GM18907 (cell line): ENCODE data around the gene DPYSL5.

Experiments
- ATAC-seq: cut with Tn5 transposase; IDR thresholded peaks from one replicate; pipeline ENCODE4 v1.9.1; 2021; ENCODE audit warnings: mild to moderate bottlenecking, moderate library complexity; ENCODE audit not compliant: unreplicated experiment

DPYSL5 gene

DNA sequence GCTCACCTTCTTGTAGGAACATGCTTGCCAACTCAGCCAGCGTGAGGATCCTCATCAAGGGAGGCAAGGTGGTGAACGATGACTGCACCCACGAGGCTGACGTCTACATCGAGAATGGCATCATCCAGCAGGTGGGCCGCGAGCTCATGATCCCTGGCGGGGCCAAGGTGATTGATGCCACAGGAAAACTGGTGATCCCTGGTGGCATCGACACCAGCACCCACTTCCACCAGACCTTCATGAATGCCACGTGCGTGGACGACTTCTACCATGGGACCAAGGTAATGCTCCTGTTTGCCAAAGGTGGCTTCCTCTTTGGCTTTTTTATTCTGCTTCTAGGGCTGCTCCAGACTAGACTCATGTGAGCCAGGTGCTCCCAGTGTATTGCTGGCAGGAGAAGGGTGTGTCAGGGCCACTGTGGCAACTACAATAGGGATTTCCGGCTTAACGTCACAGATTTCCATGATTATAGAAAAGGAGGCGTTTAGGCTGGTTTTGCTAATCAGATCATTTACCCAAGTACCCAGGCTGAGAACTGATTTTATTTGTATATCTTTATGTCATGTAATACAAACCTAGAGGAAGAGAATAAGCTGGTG, 50.6 kb downstream of the DPYSL5 start:
- no peak for ATAC-seq

DNA sequence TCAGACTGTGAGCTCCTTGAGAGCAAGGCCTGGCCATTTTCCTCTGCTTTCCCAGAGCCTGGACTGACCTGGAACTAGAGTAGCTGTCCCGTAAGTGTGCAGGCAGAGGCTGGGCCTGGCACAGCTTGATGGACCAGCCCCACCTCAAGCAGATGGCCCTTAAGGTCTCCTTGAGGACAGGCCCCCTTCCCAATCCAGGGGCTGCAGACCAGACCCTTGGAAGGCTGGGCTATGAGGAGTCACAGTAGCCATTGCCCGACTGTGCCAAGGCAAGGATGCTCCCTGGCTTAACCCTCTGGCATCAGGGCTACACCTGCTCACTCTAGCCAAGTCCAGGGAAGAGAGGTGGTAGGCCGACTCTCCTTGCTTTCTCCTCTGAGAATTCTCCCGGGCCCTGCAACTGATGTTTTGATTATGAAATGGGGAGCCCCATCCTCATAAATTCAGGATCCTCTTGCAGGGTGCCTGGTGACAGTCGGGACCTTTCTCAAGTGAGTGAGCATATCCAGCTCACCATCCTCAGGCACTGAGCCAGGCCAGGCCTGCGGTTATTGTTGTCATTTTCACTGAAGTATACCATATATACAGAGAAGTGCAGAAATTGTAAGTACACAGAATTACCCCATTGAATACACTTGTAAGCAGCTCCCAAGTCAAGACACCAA, 51.7 kb downstream of the DPYSL5 start:
- no peak for ATAC-seq

DNA sequence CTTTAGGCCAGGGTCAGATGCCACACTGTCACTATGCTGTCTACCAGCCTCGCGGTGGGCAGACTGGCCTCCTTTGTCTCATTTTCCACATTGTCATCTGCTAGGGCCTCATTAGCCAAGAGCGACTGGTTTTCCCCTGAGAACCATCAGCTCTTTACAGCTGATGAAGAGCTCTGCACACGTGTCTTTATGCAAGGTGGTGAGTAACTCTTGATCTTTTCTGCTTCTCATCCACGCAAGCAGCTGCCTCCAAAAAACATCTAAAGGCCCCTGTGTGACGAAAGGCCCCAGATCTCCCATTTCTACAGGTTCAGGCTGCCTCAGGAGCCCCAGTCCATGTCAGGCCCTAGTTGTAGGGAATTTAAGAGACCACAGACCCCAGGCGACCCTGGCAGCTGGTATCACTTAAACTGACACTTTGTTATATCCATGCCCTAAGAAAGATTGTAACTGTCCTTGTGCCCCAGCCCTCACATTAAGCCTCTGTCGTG, 52.9 kb downstream of the DPYSL5 start:
- ATAC-seq: no peak

DNA sequence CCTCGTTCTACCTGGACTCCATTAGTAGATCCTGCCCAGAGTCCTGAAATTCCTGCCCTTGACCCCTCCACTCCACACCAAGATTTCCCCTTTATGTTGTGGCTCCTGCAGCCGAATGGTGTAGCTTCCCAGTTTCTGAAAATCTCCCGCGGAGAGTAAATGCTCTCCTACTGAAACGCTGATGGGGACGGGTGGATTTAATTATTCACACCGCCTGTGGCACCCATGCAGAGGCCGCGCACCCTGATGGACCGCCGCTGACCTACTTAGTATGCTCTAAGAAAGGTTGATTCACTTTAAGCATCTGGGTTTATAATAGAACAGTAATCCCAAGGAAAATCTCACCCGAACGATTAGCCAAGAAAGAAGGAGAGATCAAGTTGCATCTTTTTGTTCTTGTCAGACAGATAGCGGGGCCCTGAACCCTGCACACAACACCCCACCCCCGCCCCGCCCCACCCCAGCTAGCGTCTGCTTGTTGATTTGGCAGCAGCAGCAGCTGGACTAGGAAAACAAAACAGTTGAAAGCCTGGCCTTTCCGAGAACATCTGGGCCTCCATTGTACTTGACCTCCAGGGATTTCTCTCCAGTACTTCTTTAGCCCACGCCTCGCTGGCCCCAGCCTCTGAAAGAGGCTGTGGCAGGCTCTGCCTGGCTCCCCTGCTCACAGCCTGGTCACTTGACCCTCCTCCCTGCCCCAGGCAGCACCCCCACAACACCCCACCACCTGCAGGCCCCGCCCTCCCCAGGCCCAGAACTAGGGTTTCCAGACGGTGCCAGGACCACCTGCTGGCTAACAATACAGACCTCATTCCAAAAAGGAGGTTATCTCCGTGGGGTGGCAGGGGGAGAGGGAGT, 53.6 kb downstream of the DPYSL5 start:
- no peak for ATAC-seq

DNA sequence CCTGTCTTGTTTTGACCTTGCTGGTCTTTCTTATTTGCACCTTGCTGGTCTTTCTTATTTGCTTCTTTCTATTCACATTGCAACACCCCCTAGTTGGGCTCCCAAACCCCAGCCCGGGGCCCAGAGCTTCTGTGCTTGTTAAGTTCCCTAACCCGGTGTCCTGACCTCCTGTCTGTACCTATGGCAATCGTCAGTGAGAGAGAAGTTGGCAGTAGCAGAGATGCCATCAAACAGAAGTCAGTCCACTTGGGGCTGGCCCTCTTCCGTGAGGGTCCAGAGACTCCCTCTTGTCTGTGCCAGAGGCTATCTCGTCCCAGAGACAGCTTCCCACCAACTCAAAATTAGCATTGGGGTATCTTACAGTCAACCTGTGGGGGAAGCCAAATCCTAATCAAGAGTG, 55.7 kb downstream of the DPYSL5 start:
- ATAC-seq: no peak

DNA sequence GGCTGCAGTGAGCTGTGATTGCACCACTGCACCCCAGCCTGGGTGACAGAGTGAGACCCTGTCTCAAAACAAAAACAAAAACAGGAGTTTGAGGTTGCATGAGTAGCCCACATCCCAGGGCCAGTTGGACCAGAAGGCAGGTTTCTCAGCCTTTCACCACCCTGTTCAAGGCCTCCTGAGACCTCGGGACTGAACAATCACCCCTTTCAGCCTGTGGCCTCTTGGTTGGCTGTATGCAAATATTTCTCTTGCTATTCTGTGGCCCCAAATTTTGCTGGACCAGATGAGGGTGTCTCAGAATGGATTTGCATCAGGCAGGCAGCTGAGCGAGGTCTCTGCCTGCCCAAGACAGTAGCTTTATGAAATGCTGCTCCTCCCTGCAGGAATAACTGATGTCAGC, 56.9 kb downstream of the DPYSL5 start:
- peak; percentile 60 for ATAC-seq

DNA sequence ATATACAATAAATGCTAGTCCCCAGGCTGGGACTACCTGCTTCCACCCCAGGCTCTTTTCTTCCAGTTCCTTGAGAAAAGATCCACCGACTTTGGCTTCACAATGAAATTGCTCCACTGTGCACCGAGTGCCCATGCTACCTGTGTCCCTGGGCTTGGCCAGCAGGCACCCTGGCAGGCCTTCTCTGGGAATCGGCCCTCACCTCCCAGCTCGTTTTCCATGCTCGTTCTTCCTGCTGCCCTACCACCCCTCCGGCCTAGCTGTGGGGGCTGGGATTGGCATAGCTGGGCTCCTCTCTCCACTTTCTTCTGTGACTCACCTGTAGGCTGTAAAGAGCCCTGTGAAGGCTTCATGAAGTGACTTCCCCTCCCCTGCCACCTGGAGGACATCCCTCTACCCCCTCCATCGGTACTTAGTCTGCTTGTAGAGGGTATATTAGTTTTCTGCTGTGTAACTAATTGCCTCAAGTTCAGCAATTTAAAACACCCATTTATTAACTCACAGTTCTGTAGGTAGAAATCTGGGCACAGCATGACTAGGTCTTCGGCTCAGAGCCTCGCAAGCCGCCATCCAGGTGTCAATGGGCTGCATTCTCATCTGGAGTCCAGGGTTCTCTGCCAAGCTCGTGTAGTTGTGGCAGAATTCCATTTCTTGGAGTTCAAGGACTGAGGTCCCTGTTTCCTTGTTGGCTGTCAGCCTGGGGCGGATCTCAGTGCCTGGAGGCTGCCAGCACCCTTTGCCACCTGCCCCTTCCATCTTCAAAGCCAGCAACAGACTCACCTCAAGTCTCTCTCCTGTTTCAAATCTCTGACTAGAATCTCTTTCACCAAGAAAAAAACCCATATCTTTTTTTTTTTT, 57.6 kb downstream of the DPYSL5 start:
- ATAC-seq: no peak

DNA sequence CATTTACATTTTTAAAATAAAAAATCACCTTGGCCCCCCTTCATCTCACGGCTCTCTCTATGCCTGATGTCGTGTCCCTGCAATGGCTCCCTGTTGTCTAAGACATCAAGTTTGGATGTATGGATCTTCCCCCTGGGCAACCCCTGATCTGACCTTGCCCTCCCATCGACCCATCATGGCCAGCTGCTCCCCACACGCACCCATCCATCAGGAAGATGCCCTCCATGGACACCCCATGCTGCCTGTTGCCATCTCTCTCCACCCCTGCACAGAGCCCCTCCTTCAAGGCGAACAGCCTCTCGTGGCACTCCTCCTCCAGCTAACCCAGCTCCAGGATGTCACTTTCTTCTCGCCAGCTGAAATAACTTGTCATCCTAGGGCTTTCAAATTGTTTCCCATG, 59.5 kb downstream of the DPYSL5 start:
- no peak for ATAC-seq

DNA sequence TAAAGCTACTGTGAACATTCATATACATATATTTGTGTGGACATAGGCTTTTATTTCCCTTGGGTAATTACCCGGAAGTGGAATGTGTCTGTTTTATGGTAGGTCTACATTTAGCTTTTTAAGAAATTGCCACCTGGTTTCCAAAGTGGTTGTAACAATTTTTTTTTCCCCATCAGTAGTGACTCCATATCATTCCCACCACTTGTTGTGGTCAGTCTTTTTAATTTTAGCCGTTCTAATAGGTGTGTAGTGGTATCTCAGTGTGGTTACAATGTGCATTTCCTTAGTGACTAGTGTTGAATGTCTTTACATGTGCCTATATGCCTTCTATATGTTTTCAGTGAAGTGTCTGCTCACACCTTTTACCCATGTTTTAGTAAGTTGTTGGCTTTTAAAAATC, 62.2 kb downstream of the DPYSL5 start:
- no peak for ATAC-seq

DNA sequence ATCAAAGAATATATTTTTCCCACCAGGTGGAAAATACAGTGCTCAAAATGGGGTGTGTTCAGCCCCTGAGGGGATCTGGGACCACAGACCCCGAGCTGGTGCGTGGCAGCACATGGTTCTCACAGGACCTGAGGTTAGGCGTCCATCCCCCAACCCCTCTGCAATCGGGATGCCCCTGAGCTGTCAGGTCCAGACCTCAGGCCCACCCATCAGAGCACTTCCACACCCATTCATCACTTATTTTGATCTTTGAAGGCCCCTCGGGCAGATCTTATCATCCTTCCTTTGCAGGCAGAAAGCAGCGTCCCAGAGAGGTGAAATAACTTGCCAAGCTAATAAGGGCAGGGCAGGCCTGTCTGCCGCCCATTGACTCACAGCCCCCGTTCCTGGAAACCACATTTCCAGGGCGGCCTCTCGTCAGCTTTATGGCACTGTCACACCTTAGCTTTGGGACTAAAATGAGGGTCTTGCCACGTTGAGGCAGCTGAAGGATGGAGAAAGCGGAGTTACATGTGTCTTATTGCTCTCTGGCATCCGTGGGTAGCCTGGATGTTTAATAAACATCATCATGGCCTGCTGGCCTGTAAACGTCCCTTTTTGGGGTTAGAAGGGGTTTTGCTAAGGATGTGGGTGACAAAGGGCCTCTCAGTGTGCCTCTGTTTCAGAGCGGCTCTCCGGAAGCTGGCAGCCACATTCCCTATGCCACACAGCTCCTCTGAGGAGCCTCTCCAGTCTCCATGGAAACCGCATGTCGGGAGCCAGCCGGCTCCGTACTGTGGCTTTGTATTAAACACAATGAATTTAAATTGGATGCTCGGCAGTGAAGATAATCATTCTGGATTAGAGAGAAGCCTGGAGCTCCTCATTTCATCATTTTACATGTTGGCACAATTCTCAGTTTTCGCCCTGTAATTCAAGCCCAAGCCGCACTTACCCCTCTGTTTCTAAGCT, 64.3 kb downstream of the DPYSL5 start:
- no peak for ATAC-seq

DNA sequence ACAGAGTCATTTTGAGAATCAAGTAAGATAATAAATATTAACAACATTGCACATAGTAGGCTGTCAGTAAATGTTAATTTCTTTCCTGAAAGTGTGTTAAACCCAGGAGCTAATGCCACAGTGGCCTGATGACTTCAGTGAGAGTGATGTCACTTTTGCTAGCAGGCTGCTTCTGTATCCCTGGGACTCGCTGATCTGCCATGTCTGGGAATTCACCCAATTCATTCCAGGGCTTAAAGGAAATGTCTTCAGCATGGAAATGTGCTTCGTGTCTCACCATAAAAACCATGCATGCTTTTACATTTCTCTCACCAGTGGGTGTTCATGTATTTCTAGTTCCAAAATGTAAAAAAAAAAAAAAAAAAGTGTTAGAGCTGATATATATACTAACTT, 65.7 kb downstream of the DPYSL5 start:
- ATAC-seq: no peak

DNA sequence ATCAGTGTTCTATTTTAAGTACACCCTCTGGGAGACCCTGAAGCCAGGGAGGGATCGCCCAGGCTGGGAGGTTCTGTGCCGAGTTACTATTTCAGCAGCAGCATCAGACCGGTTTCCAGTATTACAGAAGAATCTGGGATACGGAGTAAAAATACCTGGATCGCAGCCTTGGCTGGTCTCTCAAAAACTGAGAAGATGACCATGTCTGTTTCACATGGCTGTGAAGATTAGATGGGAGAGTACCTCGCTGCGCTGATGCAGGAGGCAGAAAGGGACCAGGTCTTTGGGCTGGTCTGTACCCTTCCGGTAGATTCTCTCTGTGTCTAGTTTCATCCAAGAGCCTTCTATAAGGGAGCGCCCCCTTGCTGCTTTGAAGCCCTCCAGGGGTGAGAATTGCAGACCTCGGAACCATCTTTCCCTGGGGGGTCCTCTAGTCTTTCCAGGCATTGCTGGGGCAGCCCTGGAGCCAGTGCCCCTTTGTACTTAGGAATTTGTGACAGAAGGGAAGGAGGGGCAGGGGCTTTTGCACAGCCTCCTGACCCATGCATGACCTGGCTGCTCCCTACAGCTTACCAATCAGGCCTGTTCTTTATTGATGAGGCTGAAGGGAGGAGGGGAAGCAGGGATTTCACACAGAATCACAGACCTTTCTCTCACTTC, 66.2 kb downstream of the DPYSL5 start:
- no peak for ATAC-seq

DNA sequence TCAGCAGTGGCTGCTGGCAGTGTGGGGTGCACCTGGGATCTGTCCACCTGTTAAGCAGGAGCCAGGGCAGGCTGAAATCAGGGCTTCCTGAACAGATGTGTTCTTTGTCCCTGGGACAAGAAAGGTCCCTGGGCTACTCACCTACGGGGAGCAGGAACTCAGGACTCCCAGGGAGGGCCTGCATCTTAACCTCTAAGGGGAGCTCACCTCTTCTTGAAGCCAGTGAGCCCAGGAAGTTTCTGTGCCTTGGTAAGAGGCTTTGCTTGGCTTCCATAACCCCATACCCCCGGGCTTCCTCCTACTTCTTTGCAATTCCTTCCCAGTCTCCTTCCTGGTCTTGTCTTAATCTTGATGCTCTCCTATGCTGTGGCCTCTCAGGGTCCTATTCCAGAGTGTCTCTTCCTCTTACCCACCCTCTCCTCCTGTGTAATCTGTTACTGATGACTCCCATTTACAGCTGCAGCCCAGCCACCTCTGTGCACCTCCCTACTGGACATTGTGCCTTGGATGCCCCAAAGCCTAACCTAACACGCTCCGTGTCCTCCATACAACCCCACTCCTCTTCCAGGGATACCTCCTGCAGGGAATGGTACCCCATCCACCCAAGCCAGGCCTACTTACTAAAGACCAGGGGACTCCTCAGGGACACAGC, 66.9 kb downstream of the DPYSL5 start:
- no peak for ATAC-seq

DNA sequence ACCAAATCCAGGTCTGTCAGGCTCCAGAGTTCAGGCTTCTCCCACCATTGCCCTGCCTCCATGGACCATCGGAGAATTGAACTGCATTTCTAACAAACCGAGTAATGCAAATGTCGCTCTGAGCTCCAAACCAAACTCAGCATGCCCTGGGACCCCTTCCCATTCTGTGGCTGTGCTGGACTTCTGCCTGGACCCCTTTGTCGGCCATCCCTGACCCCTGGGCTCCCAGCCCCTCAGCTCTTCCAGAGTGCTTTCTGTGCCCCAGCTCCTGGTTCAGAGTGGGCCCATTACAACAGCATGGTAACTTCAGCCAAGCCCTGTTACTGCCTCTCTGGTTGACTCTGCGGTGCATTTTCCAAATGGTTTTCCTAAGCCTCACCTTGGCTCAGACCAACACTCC, 67.4 kb downstream of the DPYSL5 start:
- ATAC-seq: no peak

DNA sequence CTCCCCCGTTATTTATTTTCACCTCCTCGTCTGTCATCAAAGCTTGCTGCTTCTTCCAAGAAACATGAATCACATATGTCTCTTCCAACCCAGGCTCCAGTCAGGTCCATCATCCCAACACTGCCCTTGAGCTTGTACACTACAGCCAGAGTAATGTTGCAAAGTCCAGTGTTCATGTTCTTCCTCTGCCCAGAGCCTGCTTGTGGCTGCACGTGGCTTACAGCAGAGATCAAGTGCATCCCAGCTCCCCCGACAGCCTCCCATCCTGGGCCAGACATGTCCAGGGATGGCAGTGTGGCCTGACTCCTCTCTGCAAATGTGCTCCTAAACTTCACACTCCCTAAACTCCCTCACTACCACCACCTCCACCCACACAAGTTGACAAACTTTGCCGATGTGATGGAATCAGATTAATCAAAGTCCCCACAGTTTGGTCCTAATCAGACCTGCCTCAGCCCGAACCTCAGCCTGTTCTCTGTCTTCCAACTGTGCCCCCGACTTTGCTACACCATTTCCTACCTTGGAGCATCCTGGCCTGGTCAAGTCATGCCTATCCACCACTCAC, 68.3 kb downstream of the DPYSL5 start:
- no peak for ATAC-seq

DNA sequence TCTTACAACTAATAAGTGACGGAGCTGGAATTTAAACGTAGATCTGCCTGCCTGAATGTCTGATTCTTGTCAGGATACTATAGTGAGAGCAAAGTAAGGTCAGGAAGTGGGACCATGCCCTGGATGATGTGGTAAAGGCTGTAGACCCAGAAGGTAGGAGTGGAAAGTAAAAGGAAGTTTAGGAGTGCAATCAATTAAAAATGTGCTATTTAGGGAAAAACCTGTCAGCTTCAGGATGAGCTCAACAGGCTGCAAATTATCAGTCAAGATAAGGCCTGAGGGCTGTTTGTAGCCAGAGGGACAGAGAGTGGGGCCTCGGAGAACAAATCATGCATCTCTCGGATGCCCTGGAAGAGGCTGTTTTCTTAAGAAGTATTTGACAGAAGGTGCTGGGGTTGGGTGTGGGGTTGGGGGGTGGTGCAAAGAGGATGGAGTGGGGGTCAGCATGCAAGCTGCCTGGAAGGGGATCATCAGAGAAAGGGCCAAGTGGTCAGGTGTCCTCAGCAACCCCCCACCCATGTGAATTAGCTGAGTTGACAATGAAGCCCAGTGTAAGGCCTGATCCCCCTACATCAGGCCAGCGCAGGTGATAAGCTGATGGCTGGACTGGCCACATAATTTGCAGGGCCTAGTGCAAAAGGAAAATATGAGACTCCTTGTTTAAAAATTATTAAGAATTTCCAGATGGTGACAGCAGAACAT, 69.4 kb downstream of the DPYSL5 start:
- ATAC-seq: no peak

DNA sequence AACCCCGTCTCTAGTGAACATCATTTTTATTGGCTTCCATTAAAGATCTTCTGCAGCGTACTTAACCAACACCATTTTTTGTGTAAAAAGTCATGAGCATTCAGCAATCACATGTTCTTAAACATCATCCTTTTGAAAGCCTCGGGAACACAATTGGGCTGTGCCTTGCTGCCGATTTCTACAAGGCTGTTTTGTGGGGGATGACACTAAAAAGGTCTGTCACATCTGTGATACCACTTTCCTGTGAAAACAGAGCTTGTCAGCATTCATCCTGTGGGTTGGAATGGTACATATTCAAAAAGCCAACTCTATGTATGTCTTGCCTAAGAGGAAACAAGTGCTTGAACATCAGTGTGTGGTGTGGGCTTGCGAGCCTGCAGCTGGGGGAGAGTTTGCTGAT, 73.4 kb downstream of the DPYSL5 start:
- no peak for ATAC-seq
